Measurements from ENCODE around the gene ACKR2.

DNA sequence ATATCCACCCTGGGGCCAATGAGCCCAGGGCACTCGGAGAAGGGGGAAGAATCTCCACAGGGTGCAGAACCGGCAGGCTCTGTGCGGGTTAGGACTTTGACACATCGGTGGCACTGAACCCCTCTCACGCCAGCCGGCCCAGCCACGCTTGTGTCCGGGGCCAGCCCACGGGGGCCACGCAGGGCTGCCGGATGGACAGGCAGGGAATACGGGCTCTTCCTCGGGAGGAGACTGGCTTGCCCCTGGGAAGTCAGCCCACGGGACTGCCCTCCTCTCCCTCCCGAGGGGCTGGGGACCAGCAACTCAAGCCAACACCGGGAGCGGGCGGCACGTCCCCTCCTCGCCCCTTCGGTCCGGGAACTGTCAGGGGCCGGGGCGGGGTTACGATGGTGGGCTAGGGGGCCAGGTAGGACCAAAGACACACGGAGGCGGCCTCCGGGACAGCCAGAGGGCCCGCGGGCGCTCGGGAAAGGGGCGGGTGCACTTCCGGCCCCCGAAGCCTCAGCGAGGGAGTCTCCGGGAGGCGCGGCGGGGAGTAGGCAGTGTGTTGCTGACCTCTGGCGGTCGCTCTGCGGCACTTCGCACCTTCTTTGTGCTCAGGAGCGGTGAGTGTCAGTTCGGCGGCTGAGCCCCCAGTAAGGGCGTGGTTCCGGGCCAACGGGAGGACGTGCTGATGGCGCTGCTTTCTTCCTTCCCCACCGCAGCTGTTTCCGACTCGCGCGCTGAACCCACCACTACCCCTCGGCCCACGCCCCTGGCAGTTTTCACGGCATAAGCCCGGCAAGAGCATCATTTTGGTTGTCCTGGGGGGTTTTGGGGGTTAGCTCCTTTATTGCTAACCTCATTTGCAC lies 71.6 kb downstream of the ACKR2 start:
- TF ChIP-seq SOX15 (CRISPR knock-in tag; IDR thresholded peaks at IDR 0.05) (no peak), ETV6 (CRISPR knock-in tag; IDR thresholded peaks at IDR 0.05) (peak; percentile 38; the same call in 1 of the 2 replicates), TCF7 (CRISPR knock-in tag; IDR thresholded peaks at IDR 0.05; ENCODE audit: low read depth) (no peak), ZNF317 (CRISPR knock-in tag; IDR thresholded peaks at IDR 0.05; ENCODE audit: borderline replicate concordance, low read depth) (no peak)
- TF ChIP-seq, protein P1, sequence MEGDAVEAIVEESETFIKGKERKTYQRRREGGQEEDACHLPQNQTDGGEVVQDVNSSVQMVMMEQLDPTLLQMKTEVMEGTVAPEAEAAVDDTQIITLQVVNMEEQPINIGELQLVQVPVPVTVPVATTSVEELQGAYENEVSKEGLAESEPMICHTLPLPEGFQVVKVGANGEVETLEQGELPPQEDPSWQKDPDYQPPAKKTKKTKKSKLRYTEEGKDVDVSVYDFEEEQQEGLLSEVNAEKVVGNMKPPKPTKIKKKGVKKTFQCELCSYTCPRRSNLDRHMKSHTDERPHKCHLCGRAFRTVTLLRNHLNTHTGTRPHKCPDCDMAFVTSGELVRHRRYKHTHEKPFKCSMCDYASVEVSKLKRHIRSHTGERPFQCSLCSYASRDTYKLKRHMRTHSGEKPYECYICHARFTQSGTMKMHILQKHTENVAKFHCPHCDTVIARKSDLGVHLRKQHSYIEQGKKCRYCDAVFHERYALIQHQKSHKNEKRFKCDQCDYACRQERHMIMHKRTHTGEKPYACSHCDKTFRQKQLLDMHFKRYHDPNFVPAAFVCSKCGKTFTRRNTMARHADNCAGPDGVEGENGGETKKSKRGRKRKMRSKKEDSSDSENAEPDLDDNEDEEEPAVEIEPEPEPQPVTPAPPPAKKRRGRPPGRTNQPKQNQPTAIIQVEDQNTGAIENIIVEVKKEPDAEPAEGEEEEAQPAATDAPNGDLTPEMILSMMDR (IDR thresholded peaks at IDR 0.05), result peak; percentile 57; the same call in 1 of the 2 replicates
- TF ChIP-seq, protein P2, sequence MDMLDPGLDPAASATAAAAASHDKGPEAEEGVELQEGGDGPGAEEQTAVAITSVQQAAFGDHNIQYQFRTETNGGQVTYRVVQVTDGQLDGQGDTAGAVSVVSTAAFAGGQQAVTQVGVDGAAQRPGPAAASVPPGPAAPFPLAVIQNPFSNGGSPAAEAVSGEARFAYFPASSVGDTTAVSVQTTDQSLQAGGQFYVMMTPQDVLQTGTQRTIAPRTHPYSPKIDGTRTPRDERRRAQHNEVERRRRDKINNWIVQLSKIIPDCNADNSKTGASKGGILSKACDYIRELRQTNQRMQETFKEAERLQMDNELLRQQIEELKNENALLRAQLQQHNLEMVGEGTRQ (CRISPR knock-in tag; IDR thresholded peaks at IDR 0.05), result no peak
- TF ChIP-seq, protein P3, sequence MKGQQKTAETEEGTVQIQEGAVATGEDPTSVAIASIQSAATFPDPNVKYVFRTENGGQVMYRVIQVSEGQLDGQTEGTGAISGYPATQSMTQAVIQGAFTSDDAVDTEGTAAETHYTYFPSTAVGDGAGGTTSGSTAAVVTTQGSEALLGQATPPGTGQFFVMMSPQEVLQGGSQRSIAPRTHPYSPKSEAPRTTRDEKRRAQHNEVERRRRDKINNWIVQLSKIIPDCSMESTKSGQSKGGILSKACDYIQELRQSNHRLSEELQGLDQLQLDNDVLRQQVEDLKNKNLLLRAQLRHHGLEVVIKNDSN (CRISPR knock-in tag; IDR thresholded peaks at IDR 0.05), result no peak
- TF ChIP-seq, protein P4, sequence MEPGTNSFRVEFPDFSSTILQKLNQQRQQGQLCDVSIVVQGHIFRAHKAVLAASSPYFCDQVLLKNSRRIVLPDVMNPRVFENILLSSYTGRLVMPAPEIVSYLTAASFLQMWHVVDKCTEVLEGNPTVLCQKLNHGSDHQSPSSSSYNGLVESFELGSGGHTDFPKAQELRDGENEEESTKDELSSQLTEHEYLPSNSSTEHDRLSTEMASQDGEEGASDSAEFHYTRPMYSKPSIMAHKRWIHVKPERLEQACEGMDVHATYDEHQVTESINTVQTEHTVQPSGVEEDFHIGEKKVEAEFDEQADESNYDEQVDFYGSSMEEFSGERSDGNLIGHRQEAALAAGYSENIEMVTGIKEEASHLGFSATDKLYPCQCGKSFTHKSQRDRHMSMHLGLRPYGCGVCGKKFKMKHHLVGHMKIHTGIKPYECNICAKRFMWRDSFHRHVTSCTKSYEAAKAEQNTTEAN (CRISPR knock-in tag; IDR thresholded peaks at IDR 0.05), result no peak
